Forelimb muscle (tissue), 1 donor: Measurements from ENCODE around the gene HSD17B8. TPM values are rescaled to one million over a fixed set of nuclear protein-coding genes. Genes with fewer than 3 reads are reported as not detected.
A peak's percentile ranks its signal among the peaks of the same experiment; 100 is the strongest.

Source experiments
- DNase-seq: peaks from one replicate; pipeline ENCODE4 v3.0.0-alpha.2; 2013; ENCODE audit warnings: low read depth
- polyA plus RNA-seq: library from polyadenylated mRNA; unstranded; fragments of 120-200 nt; gene quantifications from one replicate; pipeline ENCODE4 v1.2.1, GENCODE V29; 2013; ENCODE audit not compliant: insufficient read length

HSD17B8 gene
- polyA plus RNA-seq, 1 donor, result 11.6 TPM

- no peak for DNase-seq
These were observed 37.5 kb downstream of the HSD17B8 start for GRCh38 chr6:33241968-33242367.

DNA sequence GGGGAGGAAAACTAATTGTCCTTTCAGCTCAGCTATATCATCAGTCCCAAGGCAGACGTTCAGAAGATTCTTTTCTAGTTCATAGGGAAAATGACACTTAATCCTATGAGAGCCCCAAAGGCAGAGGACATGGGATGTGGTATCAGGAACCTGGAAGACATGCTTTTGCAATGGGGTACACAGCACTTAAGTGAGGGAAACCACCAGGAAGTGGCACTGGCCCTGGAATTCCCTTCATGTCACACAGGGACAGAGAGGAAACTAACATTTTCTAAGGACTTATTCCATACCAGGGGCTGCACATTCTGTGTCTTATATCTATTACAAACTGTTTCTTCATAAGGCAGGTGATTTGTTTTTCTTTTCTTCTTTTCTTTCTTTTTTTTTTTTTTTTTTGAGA is 39.0 kb downstream of the HSD17B8 start:
- DNase-seq, result no peak

DNA sequence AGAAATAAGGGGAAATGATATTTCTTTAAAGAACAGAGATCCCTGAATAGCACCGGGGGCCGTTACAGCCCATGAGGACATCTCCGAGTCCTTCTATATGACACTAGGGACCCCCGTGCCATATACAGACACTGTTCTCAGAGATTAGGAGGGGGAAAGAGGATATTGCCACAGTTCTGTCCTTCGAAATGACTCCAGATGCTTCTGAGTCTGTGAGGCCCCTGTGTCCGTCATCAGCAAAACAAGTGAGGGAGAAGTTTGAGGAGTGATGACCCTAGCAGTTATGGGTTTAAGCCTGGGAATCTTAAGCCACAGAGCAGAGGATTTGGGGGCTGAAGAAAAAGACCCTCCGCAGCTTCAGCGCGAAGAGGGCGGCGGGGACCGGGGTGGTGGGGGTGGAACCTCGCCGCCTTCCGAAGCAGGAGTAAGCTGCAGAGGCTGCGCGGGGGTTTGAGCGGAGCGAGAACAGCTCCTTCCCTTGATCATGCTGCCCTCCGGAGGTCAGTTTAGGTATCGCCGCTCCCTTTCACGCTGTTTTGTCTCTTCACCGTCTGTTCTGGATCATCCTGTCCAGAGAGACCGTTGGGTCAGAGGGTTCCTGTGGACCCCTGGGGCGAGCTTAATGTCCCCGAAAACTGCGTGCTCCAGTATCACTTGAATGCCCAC is 43.7 kb downstream of the HSD17B8 start:
- peak; percentile 79 for DNase-seq

- no peak for DNase-seq
These were observed 44.1 kb downstream of the HSD17B8 start for GRCh38 chr6:33248643-33248931.

- DNase-seq, result peak; percentile 98
These were observed 44.7 kb downstream of the HSD17B8 start for GRCh38 chr6:33248932-33249731.

DNA sequence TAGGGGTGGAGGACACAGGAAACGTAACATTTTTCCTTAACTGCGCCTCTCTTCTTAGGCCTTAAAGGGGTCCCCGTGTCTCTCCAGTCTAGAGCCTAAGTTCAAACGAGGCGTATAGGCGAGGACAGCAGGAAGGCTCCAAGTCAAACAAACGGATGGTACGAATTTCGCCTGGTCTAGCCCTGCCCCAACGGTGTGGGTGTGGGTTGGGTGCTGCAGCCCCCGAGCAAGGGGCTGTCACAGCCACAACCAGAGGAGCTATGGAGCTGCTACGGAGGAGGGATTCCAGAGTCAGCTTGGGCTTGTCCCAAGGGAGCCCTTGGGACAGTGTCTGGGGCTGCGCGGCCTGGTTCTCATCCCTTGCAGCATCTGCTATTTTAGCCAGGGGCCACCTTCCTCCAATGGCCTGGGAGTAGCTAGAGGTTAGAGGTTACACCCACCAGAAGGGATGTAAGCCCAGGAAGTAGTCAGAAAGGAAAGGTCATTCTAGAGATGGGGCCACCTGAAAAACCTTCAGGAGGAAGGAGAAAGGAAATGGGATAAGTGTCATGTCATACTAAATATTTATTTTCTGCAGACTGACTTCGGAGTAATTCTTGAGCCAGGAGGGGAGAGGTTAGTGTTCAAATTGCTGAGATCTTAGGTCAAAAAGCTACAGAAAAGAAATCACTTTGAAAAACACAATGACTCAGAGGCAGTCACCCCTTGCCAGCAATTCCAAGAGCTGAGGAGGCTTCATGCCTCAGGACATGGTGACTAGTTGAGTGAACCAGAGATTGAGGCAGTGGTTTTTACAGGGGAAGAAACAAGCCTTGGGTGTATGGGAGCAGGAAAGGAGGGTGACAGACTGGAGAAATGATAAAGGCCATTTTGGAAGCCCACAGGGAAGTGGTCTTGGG is 45.5 kb downstream of the HSD17B8 start:
- DNase-seq, result no peak

- DNase-seq, result no peak
These were observed 46.3 kb downstream of the HSD17B8 start for GRCh38 chr6:33250731-33251130.

GRCh38 chr6:33251395-33252012 is 47.0 kb downstream of the HSD17B8 start:
- DNase-seq, result no peak

DNA sequence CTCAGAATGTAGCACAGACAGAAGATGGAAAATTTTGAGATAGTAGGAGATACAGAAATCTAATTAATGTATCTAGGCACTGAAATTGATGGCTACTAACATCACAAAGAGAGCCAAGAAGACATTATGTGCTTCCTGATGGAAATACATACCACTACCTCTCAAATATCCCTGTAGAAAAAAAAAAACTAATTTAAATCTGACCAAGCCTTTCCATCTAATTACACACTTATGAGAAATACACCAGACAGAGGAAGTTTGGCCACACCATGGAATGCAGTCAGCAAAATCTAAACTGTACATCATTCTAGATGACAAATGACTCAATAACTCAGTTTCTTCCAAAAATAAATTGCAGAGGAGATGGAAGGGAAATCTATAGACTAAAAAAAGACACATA is 48.3 kb downstream of the HSD17B8 start:
- DNase-seq, result no peak

DNA sequence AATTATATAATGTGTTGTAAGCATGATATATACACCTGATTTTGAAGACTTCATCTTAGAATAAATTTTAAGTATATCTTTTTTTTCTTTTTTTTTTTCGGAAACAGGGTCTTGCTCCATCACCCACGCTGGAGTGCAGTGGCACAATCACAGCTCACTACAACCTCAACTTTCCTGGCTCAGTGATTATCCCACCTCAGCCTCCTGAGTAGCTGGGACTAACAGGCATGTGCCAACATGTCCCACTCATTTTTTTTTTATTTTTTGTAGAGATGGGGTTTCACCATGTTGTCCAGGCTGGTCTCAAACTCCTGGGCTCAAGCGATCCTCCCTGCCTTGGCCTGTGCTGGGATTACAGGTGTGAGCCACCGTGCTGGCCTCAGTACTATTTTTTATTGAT is 50.1 kb downstream of the HSD17B8 start:
- DNase-seq, result no peak

Other genes with a start within 250 kb of the HSD17B8 start
- 150 TPM for gene BRD2, start 236.1 kb upstream of the HSD17B8 start, polyA plus RNA-seq
- gene HLA-DOA, start 195.1 kb upstream of the HSD17B8 start, polyA plus RNA-seq, result 0.56 TPM
- gene HLA-DPA1, start 131.0 kb upstream of the HSD17B8 start, polyA plus RNA-seq, result 15.1 TPM
- gene HLA-DPB1, start 128.7 kb upstream of the HSD17B8 start, polyA plus RNA-seq, result 9.5 TPM
- 41.7 TPM for gene COL11A2, start 12.2 kb upstream of the HSD17B8 start, polyA plus RNA-seq
- gene RXRB, start 4.0 kb upstream of the HSD17B8 start, polyA plus RNA-seq, result 40.7 TPM
- gene SLC39A7, start 3.8 kb upstream of the HSD17B8 start, polyA plus RNA-seq, result 75.0 TPM
- gene RING1, start 3.8 kb downstream of the HSD17B8 start, polyA plus RNA-seq, result 29.4 TPM
- 45.3 TPM for gene VPS52, start 67.2 kb downstream of the HSD17B8 start, polyA plus RNA-seq
- gene RPS18, start 67.4 kb downstream of the HSD17B8 start, polyA plus RNA-seq, result 4,951 TPM
- gene B3GALT4, start 72.5 kb downstream of the HSD17B8 start, polyA plus RNA-seq, result 1.6 TPM
- gene WDR46, start 84.6 kb downstream of the HSD17B8 start, polyA plus RNA-seq, result 52.7 TPM
- gene PFDN6, start 84.9 kb downstream of the HSD17B8 start, polyA plus RNA-seq, result 43.7 TPM
- gene RGL2, start 94.3 kb downstream of the HSD17B8 start, polyA plus RNA-seq, result 54.4 TPM
- 20.3 TPM for gene TAPBP, start 109.4 kb downstream of the HSD17B8 start, polyA plus RNA-seq
- 13.4 TPM for gene ZBTB22, start 113.1 kb downstream of the HSD17B8 start, polyA plus RNA-seq
- gene DAXX, start 118.3 kb downstream of the HSD17B8 start, polyA plus RNA-seq, result 29.5 TPM
- gene KIFC1, start 187.2 kb downstream of the HSD17B8 start, polyA plus RNA-seq, result 18.0 TPM
- gene PHF1, start 206.4 kb downstream of the HSD17B8 start, polyA plus RNA-seq, result 48.4 TPM
- 123 TPM for gene CUTA, start 213.5 kb downstream of the HSD17B8 start, polyA plus RNA-seq
- 28.1 TPM for gene SYNGAP1, start 215.4 kb downstream of the HSD17B8 start, polyA plus RNA-seq
- gene ZBTB9, start 249.9 kb downstream of the HSD17B8 start, polyA plus RNA-seq, result 5.8 TPM